Activated naive CD4-positive, alpha-beta T cell treated with anti-CD3 and anti-CD28 coated beads, Interleukin-2, amount 10 ng/mL, durations not matched to agents 7 days and 5 days (primary cell): Measurements from ENCODE around the gene PACRG.

Experiments used
- CTCF ChIA-PET: fragments of 350-600 bp; sonication (Branson Sonifier 250); formaldehyde crosslinking; loops from one replicate; lab custom pipeline; 2021; ENCODE audit warnings: antibody characterized with exemption; lab: Charles Lee
- DNase-seq: peaks from one replicate; pipeline ENCODE4 v3.0.0-alpha.2; 2020
- H3K27ac Mint-ChIP-seq: one replicate; pipeline ENCODE4 v1.8.0; 2021; ENCODE audit warnings: mild to moderate bottlenecking, moderate library complexity, mixed read lengths
- H3K27me3 Mint-ChIP-seq: one replicate; pipeline ENCODE4 v1.8.0; 2021; ENCODE audit warnings: mild to moderate bottlenecking, mixed read lengths
- H3K36me3 Mint-ChIP-seq: one replicate; pipeline ENCODE4 v1.8.0; 2021; ENCODE audit warnings: mixed read lengths
- H3K4me1 Mint-ChIP-seq: one replicate; pipeline ENCODE4 v1.8.0; 2021; ENCODE audit warnings: mixed read lengths
- H3K4me3 Mint-ChIP-seq: one replicate; pipeline ENCODE4 v1.8.0; 2021; ENCODE audit warnings: mild to moderate bottlenecking, moderate library complexity, mixed read lengths
- H3K9me3 Mint-ChIP-seq: one replicate; pipeline ENCODE4 v1.8.0; 2021; ENCODE audit warnings: mixed read lengths

The PACRG gene

GRCh38 chr6:163175301-163175700 is 447.5 kb downstream of the PACRG start:
- Mint-ChIP-seq H3K27ac (peak overlapping the region; percentile 50), H3K36me3 (no peaks in the 10 kb centered on the region), H3K9me3 (no peaks in the 10 kb centered on the region), H3K4me3 (no peak overlapping the region), H3K4me1 (no peaks in the 10 kb centered on the region), H3K27me3 (no peaks in the 10 kb centered on the region)
- DNase-seq = no peak
- CTCF ChIA-PET = no interaction called here

GRCh38 chr6:163176097-163176496 is 448.3 kb downstream of the PACRG start:
- H3K4me1 Mint-ChIP-seq = no peaks in the 10 kb centered on the region
- CTCF ChIA-PET = no interaction called here

GRCh38 chr6:163177007-163177406 is 449.2 kb downstream of the PACRG start:
- H3K27me3 Mint-ChIP-seq = no peaks in the 10 kb centered on the region
- no peaks in the 10 kb centered on the region for H3K36me3 Mint-ChIP-seq
- no peak overlapping the region for H3K4me3 Mint-ChIP-seq
- H3K9me3 Mint-ChIP-seq = no peaks in the 10 kb centered on the region
- no peak overlapping the region for H3K27ac Mint-ChIP-seq
- no peaks in the 10 kb centered on the region for H3K4me1 Mint-ChIP-seq
- CTCF ChIA-PET = no interaction called here
- no peak for DNase-seq

More at GRCh38 chr6:163176097-163176496, 448.3 kb downstream of the PACRG start:
- DNase-seq = no peak
- Mint-ChIP-seq H3K9me3 (no peaks in the 10 kb centered on the region), H3K27ac (no peak overlapping the region), H3K36me3 (no peaks in the 10 kb centered on the region), H3K4me3 (no peak overlapping the region), H3K27me3 (no peaks in the 10 kb centered on the region)

GRCh38 chr6:163177892-163178420 is 450.2 kb downstream of the PACRG start:
- CTCF ChIA-PET = no interaction called here
- Mint-ChIP-seq H3K9me3 (no peaks in the 10 kb centered on the region), H3K4me1 (no peaks in the 10 kb centered on the region), H3K4me3 (no peak overlapping the region), H3K36me3 (no peaks in the 10 kb centered on the region), H3K27ac (no peak overlapping the region), H3K27me3 (no peaks in the 10 kb centered on the region)
- DNase-seq = no peak

GRCh38 chr6:163179061-163179460 is 451.3 kb downstream of the PACRG start:
- H3K4me3 Mint-ChIP-seq = no peak overlapping the region
- no peak for DNase-seq
- H3K27me3 Mint-ChIP-seq = no peaks in the 10 kb centered on the region
- no peaks in the 10 kb centered on the region for H3K9me3 Mint-ChIP-seq
- no peaks in the 10 kb centered on the region for H3K4me1 Mint-ChIP-seq
- H3K27ac Mint-ChIP-seq = no peak overlapping the region
- no peaks in the 10 kb centered on the region for H3K36me3 Mint-ChIP-seq
- CTCF ChIA-PET = interaction anchor here (0.8 kb wide), 1 partner anchor 9 kb away, joined by 3 read pairs; no protein-coding TSS in a partner anchor

- no peak for DNase-seq
- Mint-ChIP-seq H3K27me3 (no peaks in the 10 kb centered on the region), H3K4me1 (no peaks in the 10 kb centered on the region), H3K36me3 (no peaks in the 10 kb centered on the region), H3K9me3 (no peaks in the 10 kb centered on the region), H3K4me3 (no peak overlapping the region), H3K27ac (no peak overlapping the region)
- CTCF ChIA-PET = interaction anchor here (1.6 kb wide), 1 partner anchor 9 kb away, joined by 3 read pairs; no protein-coding TSS in a partner anchor
Observed at GRCh38 chr6:163179721-163180120, 451.9 kb downstream of the PACRG start.

GRCh38 chr6:163180874-163181541 is 453.2 kb downstream of the PACRG start:
- CTCF ChIA-PET = interaction anchor here (1.6 kb wide), 1 partner anchor 10 kb away, joined by 3 read pairs; no protein-coding TSS in a partner anchor
- DNase-seq = no peak
- no peak overlapping the region for H3K27ac Mint-ChIP-seq
- H3K36me3 Mint-ChIP-seq = no peaks in the 10 kb centered on the region
- no peaks in the 10 kb centered on the region for H3K4me1 Mint-ChIP-seq
- H3K27me3 Mint-ChIP-seq = no peaks in the 10 kb centered on the region
- no peak overlapping the region for H3K4me3 Mint-ChIP-seq
- no peaks in the 10 kb centered on the region for H3K9me3 Mint-ChIP-seq

GRCh38 chr6:163181666-163182180 is 453.9 kb downstream of the PACRG start:
- no peak for DNase-seq
- H3K27ac Mint-ChIP-seq = no peak overlapping the region
- no peaks in the 10 kb centered on the region for H3K9me3 Mint-ChIP-seq
- no peaks in the 10 kb centered on the region for H3K36me3 Mint-ChIP-seq
- CTCF ChIA-PET = no interaction called here
- no peaks in the 10 kb centered on the region for H3K27me3 Mint-ChIP-seq
- no peaks in the 10 kb centered on the region for H3K4me1 Mint-ChIP-seq
- no peak overlapping the region for H3K4me3 Mint-ChIP-seq

GRCh38 chr6:163182696-163183095 is 454.9 kb downstream of the PACRG start:
- no peaks in the 10 kb centered on the region for H3K9me3 Mint-ChIP-seq
- H3K36me3 Mint-ChIP-seq = no peaks in the 10 kb centered on the region
- CTCF ChIA-PET = no interaction called here
- H3K4me3 Mint-ChIP-seq = no peak overlapping the region
- peaks cover 4% of the 10 kb centered on the region for H3K27me3 Mint-ChIP-seq
- no peaks in the 10 kb centered on the region for H3K4me1 Mint-ChIP-seq
- DNase-seq = no peak
- H3K27ac Mint-ChIP-seq = no peak overlapping the region

GRCh38 chr6:163183806-163184205 is 456.0 kb downstream of the PACRG start:
- Mint-ChIP-seq H3K36me3 (no peaks in the 10 kb centered on the region), H3K27ac (no peak overlapping the region), H3K4me3 (no peak overlapping the region), H3K4me1 (no peaks in the 10 kb centered on the region), H3K9me3 (no peaks in the 10 kb centered on the region), H3K27me3 (peaks cover 4% of the 10 kb centered on the region)
- CTCF ChIA-PET = interaction anchor here (1.4 kb wide), 1 partner anchor 14 kb away, joined by 6 read pairs; no protein-coding TSS in a partner anchor
- DNase-seq = no peak

GRCh38 chr6:163185744-163186143 is 458.0 kb downstream of the PACRG start:
- CTCF ChIA-PET = no interaction called here
- no peaks in the 10 kb centered on the region for H3K9me3 Mint-ChIP-seq
- H3K4me3 Mint-ChIP-seq = no peak overlapping the region
- no peak for DNase-seq
- H3K36me3 Mint-ChIP-seq = no peaks in the 10 kb centered on the region
- no peaks in the 10 kb centered on the region for H3K4me1 Mint-ChIP-seq
- H3K27me3 Mint-ChIP-seq = peaks cover 4% of the 10 kb centered on the region
- no peak overlapping the region for H3K27ac Mint-ChIP-seq

- peaks cover 4% of the 10 kb centered on the region for H3K27me3 Mint-ChIP-seq
- H3K4me3 Mint-ChIP-seq = no peak overlapping the region
- H3K9me3 Mint-ChIP-seq = no peaks in the 10 kb centered on the region
- H3K36me3 Mint-ChIP-seq = no peaks in the 10 kb centered on the region
- H3K27ac Mint-ChIP-seq = no peak overlapping the region
- no peak for DNase-seq
- CTCF ChIA-PET = no interaction called here
- H3K4me1 Mint-ChIP-seq = no peaks in the 10 kb centered on the region
Observed at GRCh38 chr6:163186527-163186926, 458.8 kb downstream of the PACRG start.

- CTCF ChIA-PET = interaction anchor here (0.7 kb wide), 1 partner anchor 17 kb away, joined by 3 read pairs; no protein-coding TSS in a partner anchor
- peaks cover 4% of the 10 kb centered on the region for H3K27me3 Mint-ChIP-seq
- no peak for DNase-seq
- H3K9me3 Mint-ChIP-seq = no peaks in the 10 kb centered on the region
- H3K4me1 Mint-ChIP-seq = no peaks in the 10 kb centered on the region
- H3K36me3 Mint-ChIP-seq = no peaks in the 10 kb centered on the region
- no peak overlapping the region for H3K27ac Mint-ChIP-seq
- no peak overlapping the region for H3K4me3 Mint-ChIP-seq
Observed at GRCh38 chr6:163187201-163187600, 459.4 kb downstream of the PACRG start.

GRCh38 chr6:163187606-163188005 is 459.8 kb downstream of the PACRG start:
- CTCF ChIA-PET = interaction anchor here (0.7 kb wide), 1 partner anchor 17 kb away, joined by 3 read pairs; no protein-coding TSS in a partner anchor
- DNase-seq = no peak
- Mint-ChIP-seq H3K4me1 (no peaks in the 10 kb centered on the region), H3K9me3 (no peaks in the 10 kb centered on the region), H3K27ac (no peak overlapping the region), H3K4me3 (no peak overlapping the region), H3K36me3 (no peaks in the 10 kb centered on the region), H3K27me3 (peaks cover 4% of the 10 kb centered on the region)

GRCh38 chr6:163188746-163189145 is 461.0 kb downstream of the PACRG start:
- no peak for DNase-seq
- no peaks in the 10 kb centered on the region for H3K4me1 Mint-ChIP-seq
- H3K27me3 Mint-ChIP-seq = peaks cover 4% of the 10 kb centered on the region
- H3K36me3 Mint-ChIP-seq = no peaks in the 10 kb centered on the region
- no peaks in the 10 kb centered on the region for H3K9me3 Mint-ChIP-seq
- no peak overlapping the region for H3K4me3 Mint-ChIP-seq
- CTCF ChIA-PET = no interaction called here
- no peak overlapping the region for H3K27ac Mint-ChIP-seq
